HEK293 (cell line): Measurements from ENCODE around the gene BBOF1.

Experiments used
- CTCF ChIA-PET: fragments of 350-600 bp; formaldehyde crosslinking; extraction: SDS; loops from one replicate; lab custom pipeline; 2021; ENCODE audit warnings: antibody characterized with exemption; lab: Yijun Ruan, JAX
- POLR2A ChIA-PET: fragments of 300-600 bp; formaldehyde crosslinking; extraction: SDS; loops from one replicate; lab custom pipeline; 2020; ENCODE audit warnings: antibody characterized with exemption, inconsistent platforms; lab: Yijun Ruan, JAX
- H3K27ac ChIP-seq: fragments of 200-500 bp; sonication (Bioruptor generic); 2 replicates; pipeline ENCODE4 v1.5.1; 2014; ENCODE audit warnings: low read depth, low read length, control low read depth, inconsistent platforms; ENCODE audit errors: extremely low read depth
- H3K36me3 ChIP-seq, 2 experiments: fragments of 200-500 bp in 1 of 2; sonication (Bioruptor generic) in 1 of 2; 1 replicate in 1 of 2; 2 replicates in 1 of 2; pipeline ENCODE4 v1.5.1; 2014 to 2017; ENCODE audit warnings: inconsistent platforms in 2 of 2, low read length in 2 of 2; ENCODE audit not compliant: control insufficient read depth in 2 of 2, insufficient read depth in 1 of 2
- H3K4me1 ChIP-seq: fragments of 200-500 bp; sonication (Bioruptor generic); 2 replicates; pipeline ENCODE4 v1.5.1; 2014; ENCODE audit warnings: mild to moderate bottlenecking, low read length, inconsistent platforms; ENCODE audit not compliant: control insufficient read depth, insufficient read depth
- H3K4me3 ChIP-seq: 2 replicates; pipeline ENCODE4 v1.5.1; 2011; ENCODE audit warnings: low read depth, mild to moderate bottlenecking, control low read depth, low read length, moderate library complexity
- H3K9me3 ChIP-seq: fragments of 200-500 bp; sonication (Bioruptor generic); 2 replicates; pipeline ENCODE4 v1.5.1; 2014; ENCODE audit warnings: low read depth, low read length, inconsistent platforms; ENCODE audit not compliant: control insufficient read depth, insufficient read depth
- EGR2 ChIP-seq: fragments of 450-650 bp; formaldehyde crosslinking; IDR thresholded peaks from 2 replicates; pipeline ENCODE4 v1.5.1; 2016; ENCODE audit warnings: low read depth, missing biosample characterization, missing genetic modification characterization
- RBAK ChIP-seq: fragments of 450-650 bp; formaldehyde crosslinking; IDR thresholded peaks from 2 replicates; pipeline ENCODE4 v1.5.1; 2016; ENCODE audit warnings: missing biosample characterization, missing genetic modification characterization
- SCRT1 ChIP-seq: fragments of 450-650 bp; formaldehyde crosslinking; IDR thresholded peaks from 2 replicates; pipeline ENCODE4 v1.5.1; 2016; ENCODE audit warnings: missing biosample characterization, missing genetic modification characterization, borderline replicate concordance
- SP7 ChIP-seq: fragments of 450-650 bp; formaldehyde crosslinking; IDR thresholded peaks from 2 replicates; pipeline ENCODE4 v1.5.1; 2016; ENCODE audit warnings: missing biosample characterization, missing genetic modification characterization
- ZBTB1 ChIP-seq: fragments of 450-650 bp; formaldehyde crosslinking; IDR thresholded peaks from 2 replicates; pipeline ENCODE4 v1.5.1; 2016; ENCODE audit warnings: missing biosample characterization, missing genetic modification characterization
- ZBTB8A ChIP-seq: fragments of 450-650 bp; formaldehyde crosslinking; IDR thresholded peaks from 2 replicates; pipeline ENCODE4 v1.5.1; 2016; ENCODE audit warnings: missing biosample characterization, missing genetic modification characterization
- ZNF133 ChIP-seq: fragments of 450-650 bp; formaldehyde crosslinking; IDR thresholded peaks from 2 replicates; pipeline ENCODE4 v1.5.1; 2016; ENCODE audit warnings: missing biosample characterization, missing genetic modification characterization
- ZNF501 ChIP-seq: fragments of 450-650 bp; formaldehyde crosslinking; IDR thresholded peaks from 2 replicates; pipeline ENCODE4 v1.5.1; 2016; ENCODE audit warnings: missing biosample characterization, missing genetic modification characterization
- ZNF670 ChIP-seq: fragments of 450-650 bp; formaldehyde crosslinking; IDR thresholded peaks from 2 replicates; pipeline ENCODE4 v1.5.1; 2016; ENCODE audit warnings: missing biosample characterization, missing genetic modification characterization, low read depth
- ZNF777 ChIP-seq: fragments of 450-650 bp; formaldehyde crosslinking; IDR thresholded peaks from 2 replicates; pipeline ENCODE4 v1.5.1; 2017; ENCODE audit warnings: missing biosample characterization, missing genetic modification characterization, borderline replicate concordance
- ZNF830 ChIP-seq: fragments of 450-650 bp; IDR thresholded peaks from 2 replicates; pipeline ENCODE4 v1.5.0; 2018; ENCODE audit warnings: missing biosample characterization, missing genetic modification characterization, low read depth, mild to moderate bottlenecking, moderate library complexity
- ZSCAN30 ChIP-seq: fragments of 450-650 bp; IDR thresholded peaks from 2 replicates; pipeline ENCODE4 v1.5.1; 2018; ENCODE audit warnings: missing biosample characterization, mild to moderate bottlenecking, missing genetic modification characterization, moderate library complexity
- TF ChIP-seq, protein P1 (sequence below): fragments of 450-650 bp; formaldehyde crosslinking; IDR thresholded peaks from 2 replicates; pipeline ENCODE4 v1.5.1; 2016; ENCODE audit warnings: missing biosample characterization, missing genetic modification characterization, low read depth
- TF ChIP-seq, protein P2 (sequence below): fragments of 450-650 bp; formaldehyde crosslinking; IDR thresholded peaks from 2 replicates; pipeline ENCODE4 v1.5.1; 2016; ENCODE audit warnings: missing biosample characterization, missing genetic modification characterization

BBOF1 gene

DNA sequence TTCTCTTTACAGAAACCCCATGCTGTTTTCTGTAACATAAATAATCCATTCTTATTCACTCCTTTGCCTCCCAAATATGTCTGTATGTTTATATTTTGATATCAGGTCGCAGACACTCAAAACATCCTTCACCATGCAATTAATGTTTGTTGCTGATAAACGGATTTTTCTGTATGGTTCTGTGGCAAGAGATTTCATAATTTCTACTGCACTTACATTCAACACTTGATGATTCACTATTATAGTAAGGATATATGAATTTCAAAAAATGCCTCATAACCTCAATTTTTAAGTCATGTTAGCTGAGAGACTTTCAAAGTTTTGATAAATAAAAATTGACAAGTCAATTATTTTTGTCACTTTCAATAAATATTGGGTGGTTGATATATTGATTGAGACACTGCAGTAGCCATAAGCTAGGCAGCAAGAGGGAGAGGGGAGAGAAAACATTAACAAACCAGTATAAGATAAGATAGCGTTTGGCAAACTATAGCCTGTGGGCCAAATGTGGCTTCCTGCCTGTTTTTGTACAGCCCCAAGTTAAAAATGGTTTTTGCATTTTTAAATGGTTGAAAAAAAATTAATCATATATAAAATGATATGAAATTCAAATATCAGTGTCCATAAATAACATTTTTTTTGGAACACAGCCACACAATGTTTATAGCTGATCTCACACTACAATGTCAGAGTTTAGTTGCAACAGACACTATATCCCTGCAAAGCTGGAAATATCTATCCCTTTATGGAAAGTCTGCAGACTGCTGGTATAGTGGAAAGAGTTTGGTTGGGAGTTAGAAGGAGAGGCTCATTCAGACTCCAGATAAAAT lies 46.8 kb downstream of the BBOF1 start:
- Histone ChIP-seq H3K36me3 (peaks cover 24 to 34% of the 10 kb centered on the region in 2 experiments), H3K4me3 (no peak overlapping the region), H3K4me1 (0 out of 2 replicates have a peak, but pooled peaks cover 3% of the 10 kb centered on the region), H3K9me3 (no peaks in the 10 kb centered on the region)
- TF ChIP-seq ZNF501 (tag by site-specific recombination) = no peak
- TF ChIP-seq, protein P1, sequence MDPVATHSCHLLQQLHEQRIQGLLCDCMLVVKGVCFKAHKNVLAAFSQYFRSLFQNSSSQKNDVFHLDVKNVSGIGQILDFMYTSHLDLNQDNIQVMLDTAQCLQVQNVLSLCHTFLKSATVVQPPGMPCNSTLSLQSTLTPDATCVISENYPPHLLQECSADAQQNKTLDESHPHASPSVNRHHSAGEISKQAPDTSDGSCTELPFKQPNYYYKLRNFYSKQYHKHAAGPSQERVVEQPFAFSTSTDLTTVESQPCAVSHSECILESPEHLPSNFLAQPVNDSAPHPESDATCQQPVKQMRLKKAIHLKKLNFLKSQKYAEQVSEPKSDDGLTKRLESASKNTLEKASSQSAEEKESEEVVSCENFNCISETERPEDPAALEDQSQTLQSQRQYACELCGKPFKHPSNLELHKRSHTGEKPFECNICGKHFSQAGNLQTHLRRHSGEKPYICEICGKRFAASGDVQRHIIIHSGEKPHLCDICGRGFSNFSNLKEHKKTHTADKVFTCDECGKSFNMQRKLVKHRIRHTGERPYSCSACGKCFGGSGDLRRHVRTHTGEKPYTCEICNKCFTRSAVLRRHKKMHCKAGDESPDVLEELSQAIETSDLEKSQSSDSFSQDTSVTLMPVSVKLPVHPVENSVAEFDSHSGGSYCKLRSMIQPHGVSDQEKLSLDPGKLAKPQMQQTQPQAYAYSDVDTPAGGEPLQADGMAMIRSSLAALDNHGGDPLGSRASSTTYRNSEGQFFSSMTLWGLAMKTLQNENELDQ (tag by site-specific recombination) = no peak
- TF ChIP-seq, all 188 proteins: peak for 0
- H3K27ac ChIP-seq = no peak overlapping the region
- POLR2A ChIA-PET = interaction anchor here (1.8 kb wide), 1 partner anchor 18 kb away, joined by 6 read pairs; the partner anchor contains the start of gene ALDH6A1
- CTCF ChIA-PET = no interaction called here

DNA sequence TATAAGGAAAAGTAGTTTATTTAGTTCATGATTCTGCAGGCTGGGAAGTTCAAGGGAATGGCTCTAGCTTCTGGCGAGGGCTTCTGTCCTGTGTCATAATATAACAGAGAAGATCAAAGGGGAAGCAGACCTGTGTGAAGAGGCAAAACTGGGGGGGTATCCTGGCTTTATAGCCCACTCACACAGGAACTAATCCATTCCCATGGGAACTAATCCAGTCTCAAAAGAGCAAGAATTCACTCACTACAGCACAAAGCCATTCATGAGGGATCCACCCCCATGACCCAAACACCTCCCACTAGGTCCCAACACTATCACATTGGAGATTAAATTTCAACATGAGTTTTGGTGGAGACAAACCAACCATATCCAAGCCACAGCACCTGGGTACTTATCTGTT lies 58.3 kb downstream of the BBOF1 start:
- no peaks in the 10 kb centered on the region for H3K4me1 ChIP-seq
- ChIA-PET POLR2A (no interaction called here), CTCF (interaction anchor here (0.6 kb wide), 1 partner anchor 319 kb away, joined by 4 read pairs; no protein-coding TSS in a partner anchor)
- TF ChIP-seq ZSCAN30 (tag by site-specific recombination) (no peak), EGR2 (tag by site-specific recombination) (0 out of 2 replicates have a peak, but pooled peaks have one; percentile 13)
- H3K4me3 ChIP-seq = no peak overlapping the region
- H3K9me3 ChIP-seq = no peaks in the 10 kb centered on the region
- no peak overlapping the region for H3K27ac ChIP-seq
- H3K36me3 ChIP-seq = peaks cover 0 to 4% of the 10 kb centered on the region in 2 experiments; a peak in 2 of 3 replicates

DNA sequence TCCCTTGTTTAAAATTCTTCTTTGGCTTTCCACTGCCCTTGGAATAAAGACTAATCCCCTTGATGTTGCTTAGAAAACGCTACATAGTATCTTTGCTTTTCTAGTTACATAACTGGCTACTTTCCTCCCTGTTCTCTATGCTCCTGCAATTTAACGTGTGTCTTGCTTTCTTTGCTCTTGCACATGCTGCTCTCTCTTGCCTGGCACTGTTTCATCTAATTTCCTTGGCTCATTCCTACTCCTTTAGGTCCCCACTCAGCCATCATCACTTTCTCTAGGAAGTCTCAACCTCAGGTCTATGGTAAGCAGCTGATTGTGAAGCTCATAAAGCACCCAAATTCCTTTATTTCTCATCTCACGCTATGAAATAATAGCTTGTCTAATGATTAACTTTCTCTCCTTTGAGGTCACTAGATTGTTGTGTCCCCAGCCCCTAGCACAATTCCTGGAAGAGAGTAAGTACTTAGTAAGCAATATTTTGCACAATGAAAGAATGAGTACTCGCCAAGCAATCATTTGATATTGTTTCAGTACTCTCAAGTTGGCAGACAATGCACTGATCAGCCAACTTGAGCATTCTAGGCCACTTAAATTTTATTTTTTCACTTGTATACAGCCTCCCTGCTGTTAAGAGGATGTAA lies 61.8 kb downstream of the BBOF1 start:
- H3K4me3 ChIP-seq = no peak overlapping the region
- H3K36me3 ChIP-seq = no peaks in the 10 kb centered on the region
- no peak overlapping the region for H3K27ac ChIP-seq
- H3K9me3 ChIP-seq = no peaks in the 10 kb centered on the region
- TF ChIP-seq ZNF133 (tag by site-specific recombination) = peak; percentile 89
- TF ChIP-seq RBAK (tag by site-specific recombination) = no peak
- ChIA-PET POLR2A (no interaction called here), CTCF (interaction anchor here (0.7 kb wide), 1 partner anchor 22 kb away, joined by 3 read pairs; no protein-coding TSS in a partner anchor)
- H3K4me1 ChIP-seq = peaks cover 6% of the 10 kb centered on the region; the same call in 1 of the 2 replicates

DNA sequence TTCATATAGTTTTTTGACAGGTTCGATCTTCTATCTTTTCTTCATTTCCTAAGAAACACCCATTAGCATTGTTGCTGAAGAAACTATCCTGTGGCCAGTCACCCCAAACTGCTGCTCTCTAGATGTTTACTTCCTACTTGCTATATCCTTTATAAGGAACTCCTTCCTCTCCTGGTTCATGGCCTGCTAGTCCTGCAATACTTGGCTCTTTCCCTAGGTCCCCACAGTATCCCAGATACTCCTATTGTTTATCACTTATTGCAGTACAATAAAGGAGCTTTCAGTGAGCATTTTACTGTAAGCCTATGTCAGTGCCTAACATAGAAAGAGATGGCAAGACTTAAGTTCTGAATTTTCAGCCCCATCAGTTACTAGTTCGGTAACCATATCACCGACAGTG lies 62.3 kb downstream of the BBOF1 start:
- H3K27ac ChIP-seq = no peak overlapping the region
- no peaks in the 10 kb centered on the region for H3K9me3 ChIP-seq
- ChIA-PET CTCF (no interaction called here), POLR2A (no interaction called here)
- H3K4me1 ChIP-seq = peaks cover 6% of the 10 kb centered on the region; the same call in 1 of the 2 replicates
- H3K4me3 ChIP-seq = no peak overlapping the region
- no peaks in the 10 kb centered on the region; a peak in 1 of 3 replicates for H3K36me3 ChIP-seq
- TF ChIP-seq ZBTB8A (tag by site-specific recombination) (no peak), SCRT1 (no peak), ZNF777 (no peak), ZBTB1 (tag by site-specific recombination) (no peak), ZNF830 (tag by site-specific recombination) (no peak), SP7 (tag by site-specific recombination) (no peak), ZNF670 (no peak)
- TF ChIP-seq, protein P2, sequence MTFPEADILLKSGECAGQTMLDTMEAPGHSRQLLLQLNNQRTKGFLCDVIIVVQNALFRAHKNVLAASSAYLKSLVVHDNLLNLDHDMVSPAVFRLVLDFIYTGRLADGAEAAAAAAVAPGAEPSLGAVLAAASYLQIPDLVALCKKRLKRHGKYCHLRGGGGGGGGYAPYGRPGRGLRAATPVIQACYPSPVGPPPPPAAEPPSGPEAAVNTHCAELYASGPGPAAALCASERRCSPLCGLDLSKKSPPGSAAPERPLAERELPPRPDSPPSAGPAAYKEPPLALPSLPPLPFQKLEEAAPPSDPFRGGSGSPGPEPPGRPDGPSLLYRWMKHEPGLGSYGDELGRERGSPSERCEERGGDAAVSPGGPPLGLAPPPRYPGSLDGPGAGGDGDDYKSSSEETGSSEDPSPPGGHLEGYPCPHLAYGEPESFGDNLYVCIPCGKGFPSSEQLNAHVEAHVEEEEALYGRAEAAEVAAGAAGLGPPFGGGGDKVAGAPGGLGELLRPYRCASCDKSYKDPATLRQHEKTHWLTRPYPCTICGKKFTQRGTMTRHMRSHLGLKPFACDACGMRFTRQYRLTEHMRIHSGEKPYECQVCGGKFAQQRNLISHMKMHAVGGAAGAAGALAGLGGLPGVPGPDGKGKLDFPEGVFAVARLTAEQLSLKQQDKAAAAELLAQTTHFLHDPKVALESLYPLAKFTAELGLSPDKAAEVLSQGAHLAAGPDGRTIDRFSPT = no peak
